NCI-H2171 (cell line): ENCODE measurements around the gene NNAT.
"Not testable (repeated sequence)": the region's sequence is repeated elsewhere in the genome, so short reads cannot be mapped to it uniquely, and the experiment has no call there.

Experiments
- DNase-seq: peaks from one replicate; lab custom pipeline; 2025; lab: John Stamatoyannopoulos, UW

The NNAT gene

DNA sequence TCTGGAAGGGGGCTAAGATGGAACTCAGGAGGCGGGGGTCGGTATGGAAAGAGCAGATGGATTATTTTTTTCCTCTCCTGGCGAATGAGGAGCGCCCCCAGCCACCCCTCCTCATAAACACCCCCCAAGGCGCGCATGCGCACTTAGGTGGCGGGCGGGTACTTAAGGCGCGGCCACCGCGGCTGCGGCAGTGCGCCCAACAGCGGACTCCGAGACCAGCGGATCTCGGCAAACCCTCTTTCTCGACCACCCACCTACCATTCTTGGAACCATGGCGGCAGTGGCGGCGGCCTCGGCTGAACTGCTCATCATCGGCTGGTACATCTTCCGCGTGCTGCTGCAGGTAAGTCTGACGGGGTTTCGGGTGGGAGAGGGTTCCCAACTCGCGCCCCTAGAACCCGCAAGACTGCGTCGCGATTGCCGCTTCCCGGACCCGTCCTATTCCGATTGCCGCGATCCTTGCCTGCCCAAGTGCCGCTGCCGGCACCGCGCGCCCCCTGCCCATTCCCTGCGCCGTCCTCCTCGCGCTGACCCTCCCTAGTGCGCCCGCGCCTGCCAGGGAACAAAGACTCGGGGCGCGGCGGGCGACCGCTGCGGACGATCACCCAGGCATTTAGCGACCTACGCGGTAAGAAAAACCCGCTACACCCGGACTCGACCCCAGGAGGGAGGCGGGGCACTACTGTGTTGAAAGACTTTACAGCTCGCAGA is at the start of gene NNAT:
Gene NNAT (plus strand): TSS at position 190 of the 711 bp plus-strand sequence. CDS start 82 bp downstream, at position 272.
- no peak for DNase-seq

- no peak for DNase-seq
Observed at GRCh38 chr20:37471741-37472235, 49.3 kb upstream of the NNAT start.

DNA sequence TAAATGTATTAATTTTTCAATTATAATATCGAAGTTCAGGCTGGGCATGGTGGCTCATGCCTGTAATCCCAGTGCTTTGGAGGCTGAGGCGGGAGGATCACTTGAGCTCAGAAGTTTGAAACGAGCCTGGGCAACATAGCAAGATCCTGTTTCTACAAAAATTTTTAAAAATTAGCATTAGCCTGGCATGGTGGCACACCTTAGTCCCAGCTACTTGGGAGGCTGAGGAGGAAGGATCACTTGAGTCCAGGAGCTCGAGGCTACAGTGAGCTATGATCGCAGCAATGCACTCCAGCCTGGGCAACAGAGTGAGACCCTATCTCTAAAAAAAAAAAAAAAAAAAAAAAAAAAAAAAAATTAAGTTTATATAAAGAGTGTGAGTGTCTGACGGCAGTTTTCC is 48.6 kb upstream of the NNAT start:
- DNase-seq, result not testable (repeated sequence)

- no peak for DNase-seq
Observed at GRCh38 chr20:37473249-37474000, 47.6 kb upstream of the NNAT start.

DNA sequence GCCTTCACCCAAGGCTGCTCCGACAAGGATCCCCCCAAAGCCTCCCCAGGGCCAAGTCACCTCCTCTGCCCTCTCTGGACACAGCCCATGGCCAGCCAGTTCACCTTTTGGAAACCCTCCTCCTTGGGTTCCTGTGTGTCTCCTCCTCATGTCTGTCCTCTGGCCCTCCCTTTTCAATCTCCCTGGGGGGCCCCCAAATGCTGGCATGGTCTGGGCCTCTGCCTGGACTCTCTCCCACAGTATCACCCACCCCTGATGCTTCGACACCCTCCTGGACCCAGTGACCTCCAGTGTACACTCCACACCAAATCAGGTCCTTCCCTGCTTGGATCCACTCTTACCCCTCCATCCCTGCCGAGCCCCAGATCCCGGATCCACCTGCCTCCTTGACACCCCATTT is 46.7 kb upstream of the NNAT start:
- DNase-seq, result no peak

GRCh38 chr20:37475252-37475651 is 45.8 kb upstream of the NNAT start:
- no peak for DNase-seq

- no peak for DNase-seq
Observed at GRCh38 chr20:37477041-37477440, 44.0 kb upstream of the NNAT start.

- DNase-seq, result no peak
Observed at GRCh38 chr20:37479266-37479665, 41.8 kb upstream of the NNAT start.

GRCh38 chr20:37479925-37480691 is 40.9 kb upstream of the NNAT start:
- no peak for DNase-seq

DNA sequence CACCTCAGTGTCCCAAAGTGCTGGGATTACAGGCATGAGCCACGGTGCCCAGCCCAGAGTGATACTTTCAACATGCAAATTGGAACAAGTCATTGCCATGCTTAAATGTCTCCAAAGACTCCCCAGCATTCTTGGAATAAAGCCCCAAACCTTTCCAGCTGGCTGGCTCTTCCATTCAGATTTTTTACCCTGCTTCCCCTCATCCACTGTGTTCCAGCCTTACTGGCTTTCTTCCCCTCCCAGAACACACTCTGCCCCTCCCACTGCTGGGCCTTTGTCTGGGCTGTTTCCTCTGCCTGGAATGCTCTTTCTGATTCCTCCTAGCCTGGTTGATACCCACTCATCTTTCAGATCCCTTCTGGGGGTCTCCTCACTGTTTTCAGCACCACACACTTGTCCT is 40.1 kb upstream of the NNAT start:
- DNase-seq, result no peak

GRCh38 chr20:37481610-37482009 is 39.4 kb upstream of the NNAT start:
- DNase-seq, result no peak

DNA sequence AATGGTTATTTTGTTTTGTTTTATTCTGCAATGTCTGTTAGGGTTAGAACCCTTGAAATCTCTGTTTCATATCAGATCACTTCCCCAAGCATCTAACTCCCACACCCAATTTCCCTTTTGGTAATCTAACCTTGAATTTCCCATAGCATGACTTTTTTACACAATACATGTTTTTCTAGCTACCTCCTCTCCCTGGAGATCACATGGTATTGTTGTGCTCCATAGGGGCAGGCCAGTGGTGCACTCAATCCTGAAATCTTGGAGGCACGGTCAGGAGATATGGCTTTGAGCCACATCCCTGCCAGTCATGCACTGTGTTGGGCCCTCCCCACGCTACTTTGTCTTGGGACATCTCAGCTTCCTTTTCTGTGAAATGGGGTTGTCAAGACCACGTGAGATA is 36.7 kb upstream of the NNAT start:
- DNase-seq, result no peak

GRCh38 chr20:37486209-37486608 is 34.8 kb upstream of the NNAT start:
- not testable (repeated sequence) for DNase-seq

- no peak for DNase-seq
Observed at GRCh38 chr20:37490663-37491350, 30.2 kb upstream of the NNAT start.

DNA sequence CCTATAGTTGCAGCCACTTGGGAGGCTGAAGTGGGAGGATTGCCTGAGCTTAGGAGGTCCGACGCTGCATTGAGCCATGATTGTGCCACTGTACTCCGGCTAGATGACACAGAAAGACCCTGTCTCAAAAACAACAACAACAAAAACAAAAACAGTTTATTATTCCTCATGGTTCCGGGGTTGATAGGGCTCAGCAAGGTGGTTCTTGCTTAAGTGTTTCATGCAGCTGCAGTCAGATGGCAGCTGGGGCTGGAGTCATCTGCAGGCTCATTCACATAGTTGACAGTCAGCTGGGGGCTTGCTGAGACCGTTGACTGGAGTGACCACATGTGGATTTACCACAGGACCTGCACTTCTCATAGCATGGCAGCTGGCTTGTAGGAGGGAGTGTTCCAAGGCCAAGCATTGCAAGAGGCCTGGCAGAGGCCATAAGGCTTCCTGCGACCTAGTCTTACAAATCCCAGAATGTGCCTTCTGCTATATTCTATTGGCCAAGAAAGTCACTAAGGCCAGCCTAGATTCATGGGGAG is 28.9 kb upstream of the NNAT start:
- no peak for DNase-seq

GRCh38 chr20:37492945-37493344 is 28.1 kb upstream of the NNAT start:
- DNase-seq, result no peak

- no peak for DNase-seq
Observed at GRCh38 chr20:37494301-37494700, 26.7 kb upstream of the NNAT start.

- DNase-seq, result no peak
Observed at GRCh38 chr20:37494796-37495195, 26.3 kb upstream of the NNAT start.

DNA sequence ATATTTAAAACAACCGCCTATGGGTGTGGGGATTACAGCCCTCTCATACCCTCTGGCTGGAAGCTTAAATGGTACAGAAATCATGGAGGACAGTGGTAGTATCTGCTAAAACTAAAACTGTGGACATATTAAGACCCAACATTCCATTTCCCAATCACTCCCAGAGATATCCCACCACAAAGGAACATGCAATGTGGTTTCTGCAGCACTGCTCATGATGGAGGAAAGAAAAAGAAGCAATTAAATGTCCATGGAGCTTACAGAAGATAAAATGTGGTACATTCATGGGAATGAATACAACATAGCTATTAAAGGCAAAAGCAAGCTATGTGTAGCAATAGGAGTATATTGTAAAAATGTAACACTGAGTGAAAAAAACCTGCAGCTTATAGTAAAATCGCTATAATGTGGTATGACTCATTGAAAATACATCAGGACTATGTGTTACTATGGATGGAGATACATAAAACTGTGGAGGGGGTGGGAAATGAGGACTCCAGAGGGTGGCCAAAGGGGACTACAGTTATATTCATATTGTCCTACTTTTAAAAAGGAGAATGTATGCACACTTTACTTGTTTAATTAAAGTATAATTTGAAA is 22.9 kb upstream of the NNAT start:
- DNase-seq, result no peak

DNA sequence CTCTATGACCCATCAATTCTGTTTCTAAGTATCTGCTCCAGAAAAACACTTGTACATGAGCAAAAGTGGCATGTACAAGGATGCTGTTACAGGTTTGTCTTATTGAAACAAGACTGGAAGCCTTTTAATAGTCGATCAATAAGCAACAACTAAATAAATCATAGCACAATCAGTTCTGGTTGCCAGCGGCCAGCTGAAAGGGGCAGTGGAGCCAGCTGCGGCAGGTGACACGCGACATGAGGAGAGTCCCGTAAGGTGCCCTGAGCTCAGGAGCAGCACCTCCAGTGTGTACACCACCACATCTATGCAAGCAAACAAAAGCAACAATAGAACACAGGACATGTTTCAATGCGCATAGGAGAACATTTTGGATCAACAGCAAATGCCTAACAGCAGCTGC is 20.7 kb upstream of the NNAT start:
- DNase-seq, result no peak

- DNase-seq, result no peak
Observed at GRCh38 chr20:37501940-37502339, 19.1 kb upstream of the NNAT start.
